Karpas-422 (cell line): ENCODE results near the gene SLC36A2. TPM values are rescaled to one million over a fixed set of nuclear protein-coding genes. Genes with fewer than 3 reads are reported as not detected.

Source experiments
- DNase-seq: peaks from one replicate; pipeline ENCODE4 v3.0.0-alpha.2; 2015
- H2AFZ ChIP-seq: fragments of 200-600 bp; sonication (generic); 2 replicates; pipeline ENCODE4 v1.6.1; 2014; ENCODE audit warnings: antibody characterized with exemption, low read length, mixed read lengths
- H3K27ac ChIP-seq: fragments of 200-600 bp; sonication (generic); 2 replicates; pipeline ENCODE4 v1.5.1; 2014; ENCODE audit warnings: mild to moderate bottlenecking, low read length, moderate library complexity
- H3K27me3 ChIP-seq: fragments of 200-600 bp; sonication (generic); 2 replicates; pipeline ENCODE4 v1.6.1; 2014; ENCODE audit warnings: low read length, mixed read lengths
- H3K36me3 ChIP-seq: fragments of 200-600 bp; sonication (generic); 2 replicates; pipeline ENCODE4 v1.6.1; 2014; ENCODE audit warnings: low read length, mixed read lengths; ENCODE audit not compliant: insufficient read depth
- H3K4me1 ChIP-seq: fragments of 200-600 bp; sonication (generic); 2 replicates; pipeline ENCODE4 v1.6.1; 2014; ENCODE audit warnings: mild to moderate bottlenecking, low read length, mixed read lengths
- H3K4me2 ChIP-seq: fragments of 200-600 bp; sonication (generic); 2 replicates; pipeline ENCODE4 v1.6.1; 2014; ENCODE audit warnings: low read length, low read depth, mild to moderate bottlenecking; ENCODE audit not compliant: poor library complexity, severe bottlenecking
- H3K4me3 ChIP-seq: fragments of 200-600 bp; sonication (generic); 2 replicates; pipeline ENCODE4 v1.5.1; 2014; ENCODE audit warnings: mild to moderate bottlenecking, antibody characterized with exemption, low read length, mixed read lengths
- H3K79me2 ChIP-seq: fragments of 200-600 bp; sonication (generic); 2 replicates; pipeline ENCODE4 v1.6.1; 2014; ENCODE audit warnings: mild to moderate bottlenecking, low read length, mixed read lengths
- H3K9ac ChIP-seq: fragments of 200-600 bp; sonication (generic); 2 replicates; pipeline ENCODE4 v1.6.0; 2014; ENCODE audit warnings: low read length
- H3K9me2 ChIP-seq: fragments of 200-600 bp; sonication (generic), shearing (Covaris generic); replicated peaks from 2 replicates; pipeline ENCODE4 v1.6.0; 2014; ENCODE audit warnings: mild to moderate bottlenecking, low read length, moderate library complexity; ENCODE audit not compliant: insufficient read depth
- H3K9me3 ChIP-seq: fragments of 300-700, 200-600 bp; sonication (generic); 2 replicates; pipeline ENCODE4 v1.6.1; 2014; ENCODE audit warnings: low read length, mixed read lengths
- H4K20me1 ChIP-seq: fragments of 200-600 bp; sonication (generic); 2 replicates; pipeline ENCODE4 v1.6.1; 2014; ENCODE audit warnings: mild to moderate bottlenecking, antibody characterized with exemption, low read length, low read depth; ENCODE audit not compliant: insufficient read depth
- total RNA-seq: library from RNA; depleted of rRNA; stranded (reverse); fragments of >200 nt; shearing (Covaris generic); gene quantifications from 2 replicates; pipeline ENCODE4 v1.2.3, GENCODE V29; 2014; ENCODE audit warnings: low replicate concordance

Gene SLC36A2
- total RNA-seq, 1 experiment from 2014 or later, result not detected

DNA sequence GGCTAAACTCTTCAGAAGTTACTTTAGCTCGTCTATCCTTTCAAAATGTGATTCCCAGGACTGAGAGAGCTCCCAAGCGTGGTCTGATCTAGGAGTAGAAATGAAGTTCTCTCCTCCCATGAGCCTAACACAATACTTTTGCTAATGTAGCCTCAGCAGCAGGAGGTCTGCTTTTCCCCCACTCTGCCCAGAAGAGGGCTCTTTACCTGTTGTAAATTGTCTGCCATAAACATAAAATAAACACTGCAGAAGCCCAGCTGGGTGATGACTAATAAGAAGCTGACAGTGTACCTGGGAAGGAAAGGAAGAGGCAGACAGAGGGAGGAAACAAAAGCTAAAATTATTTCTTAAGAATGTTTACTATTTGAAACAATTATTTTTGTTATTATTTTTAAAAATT lies 59.2 kb downstream of the SLC36A2 start:
- Histone ChIP-seq H3K4me3 (no peak overlapping the region), H3K4me1 (peaks cover 6% of the 10 kb centered on the region)

DNA sequence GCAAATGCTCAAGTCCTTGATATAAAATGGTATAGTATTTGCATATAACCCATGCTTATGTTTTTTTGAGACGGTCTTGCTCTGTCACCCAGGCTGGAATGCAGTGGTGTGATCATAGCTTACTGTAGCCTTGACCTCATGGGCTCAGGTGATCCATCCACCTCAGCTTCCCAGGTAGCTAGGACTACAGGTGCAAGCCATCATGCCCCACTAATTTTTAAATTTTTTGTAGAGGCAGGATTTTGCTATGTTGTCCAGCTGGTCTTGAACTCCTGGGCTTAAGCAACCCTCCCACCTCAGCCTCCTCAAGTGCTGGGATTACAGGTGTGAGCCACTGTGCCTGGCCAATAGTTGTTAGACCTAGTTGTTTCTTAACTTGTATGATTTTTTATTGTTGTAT lies 61.1 kb downstream of the SLC36A2 start:
- no peak for DNase-seq
- H4K20me1 ChIP-seq, result no peaks in the 10 kb centered on the region
- no peak overlapping the region for H2AFZ ChIP-seq
- H3K9me2 ChIP-seq, result no peaks in the 10 kb centered on the region
- H3K9me3 ChIP-seq, result no peaks in the 10 kb centered on the region
- peak overlapping the region; percentile 32 for H3K4me2 ChIP-seq
- H3K27ac ChIP-seq, result no peak overlapping the region
- no peaks in the 10 kb centered on the region; the same call in 1 of the 2 replicates for H3K27me3 ChIP-seq
- no peaks in the 10 kb centered on the region for H3K79me2 ChIP-seq
- no peak overlapping the region for H3K9ac ChIP-seq
- no peak overlapping the region; the same call in 1 of the 2 replicates for H3K4me3 ChIP-seq
- H3K36me3 ChIP-seq, result no peaks in the 10 kb centered on the region
- peaks cover 6% of the 10 kb centered on the region for H3K4me1 ChIP-seq

More for the DNA sequence above, 59.2 kb downstream of the SLC36A2 start:
- Histone ChIP-seq H4K20me1 (no peaks in the 10 kb centered on the region), H3K36me3 (no peaks in the 10 kb centered on the region), H3K27me3 (no peaks in the 10 kb centered on the region; the same call in 1 of the 2 replicates), H3K9me2 (no peaks in the 10 kb centered on the region), H2AFZ (no peak overlapping the region), H3K79me2 (no peaks in the 10 kb centered on the region), H3K4me2 (no peak overlapping the region), H3K27ac (no peak overlapping the region), H3K9me3 (no peaks in the 10 kb centered on the region), H3K9ac (no peak overlapping the region)
- no peak for DNase-seq

DNA sequence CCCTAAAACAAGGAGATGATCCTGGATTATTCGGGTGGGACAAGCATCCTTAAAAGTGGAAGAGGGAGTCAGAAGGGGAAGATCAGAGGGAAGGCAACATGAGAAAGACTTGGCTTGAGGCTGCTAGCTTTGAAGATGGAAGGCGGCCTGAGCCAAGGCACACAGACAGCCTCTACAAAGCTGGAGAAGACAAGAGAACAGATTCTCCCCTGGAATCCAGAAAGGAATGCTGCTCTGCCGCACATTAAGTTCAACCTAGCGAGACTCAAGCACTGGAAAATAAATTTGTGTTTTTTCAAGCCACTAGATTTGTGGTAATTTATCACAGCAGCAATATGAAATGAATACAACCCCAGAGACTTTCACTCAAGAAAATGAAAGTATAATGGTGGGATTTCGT lies 61.7 kb downstream of the SLC36A2 start:
- H3K27ac ChIP-seq, result no peak overlapping the region
- peak overlapping the region; percentile 32 for H3K4me2 ChIP-seq
- no peak overlapping the region; the same call in 1 of the 2 replicates for H3K4me3 ChIP-seq
- H2AFZ ChIP-seq, result no peak overlapping the region
- H3K4me1 ChIP-seq, result peaks cover 6% of the 10 kb centered on the region
- no peaks in the 10 kb centered on the region for H3K9me2 ChIP-seq
- no peaks in the 10 kb centered on the region for H3K36me3 ChIP-seq
- no peak overlapping the region for H3K9ac ChIP-seq
- no peaks in the 10 kb centered on the region for H3K9me3 ChIP-seq
- H4K20me1 ChIP-seq, result no peaks in the 10 kb centered on the region
- no peaks in the 10 kb centered on the region for H3K27me3 ChIP-seq
- no peaks in the 10 kb centered on the region for H3K79me2 ChIP-seq
- DNase-seq, result no peak

DNA sequence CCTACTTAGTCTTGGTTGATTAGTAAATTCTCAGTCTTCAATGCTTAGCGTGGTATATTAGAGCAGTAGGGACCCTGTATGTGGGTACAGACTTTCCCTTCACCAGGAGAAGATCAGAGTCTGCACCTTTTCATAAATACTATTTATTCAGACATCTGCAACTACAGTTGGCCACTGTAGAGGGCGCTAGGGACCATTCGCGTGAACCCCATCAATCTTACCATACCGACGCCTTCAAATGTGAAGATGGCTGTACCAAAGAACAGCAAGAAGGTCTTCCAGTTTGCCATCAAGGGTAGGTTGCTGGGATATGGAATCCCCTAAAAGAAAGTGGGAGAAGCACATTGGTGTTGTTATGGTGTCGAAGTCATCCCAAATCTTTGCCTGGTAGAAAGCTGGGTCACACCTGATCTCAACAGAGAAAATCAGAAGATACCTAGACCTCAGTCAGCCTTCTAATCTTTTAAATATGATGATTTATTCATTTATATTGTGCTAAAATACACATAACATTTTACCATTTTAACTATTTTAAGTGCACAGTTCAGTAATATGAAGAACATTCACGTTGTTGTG lies 62.9 kb downstream of the SLC36A2 start:
- Histone ChIP-seq H4K20me1 (no peaks in the 10 kb centered on the region), H3K27me3 (no peaks in the 10 kb centered on the region), H3K9ac (no peak overlapping the region), H3K9me2 (no peaks in the 10 kb centered on the region), H3K36me3 (no peaks in the 10 kb centered on the region), H3K4me2 (no peak overlapping the region), H3K27ac (no peak overlapping the region), H2AFZ (no peak overlapping the region), H3K9me3 (no peaks in the 10 kb centered on the region), H3K79me2 (no peaks in the 10 kb centered on the region), H3K4me3 (no peak overlapping the region), H3K4me1 (peaks cover 6% of the 10 kb centered on the region)
- DNase-seq, result peak; percentile 79

DNA sequence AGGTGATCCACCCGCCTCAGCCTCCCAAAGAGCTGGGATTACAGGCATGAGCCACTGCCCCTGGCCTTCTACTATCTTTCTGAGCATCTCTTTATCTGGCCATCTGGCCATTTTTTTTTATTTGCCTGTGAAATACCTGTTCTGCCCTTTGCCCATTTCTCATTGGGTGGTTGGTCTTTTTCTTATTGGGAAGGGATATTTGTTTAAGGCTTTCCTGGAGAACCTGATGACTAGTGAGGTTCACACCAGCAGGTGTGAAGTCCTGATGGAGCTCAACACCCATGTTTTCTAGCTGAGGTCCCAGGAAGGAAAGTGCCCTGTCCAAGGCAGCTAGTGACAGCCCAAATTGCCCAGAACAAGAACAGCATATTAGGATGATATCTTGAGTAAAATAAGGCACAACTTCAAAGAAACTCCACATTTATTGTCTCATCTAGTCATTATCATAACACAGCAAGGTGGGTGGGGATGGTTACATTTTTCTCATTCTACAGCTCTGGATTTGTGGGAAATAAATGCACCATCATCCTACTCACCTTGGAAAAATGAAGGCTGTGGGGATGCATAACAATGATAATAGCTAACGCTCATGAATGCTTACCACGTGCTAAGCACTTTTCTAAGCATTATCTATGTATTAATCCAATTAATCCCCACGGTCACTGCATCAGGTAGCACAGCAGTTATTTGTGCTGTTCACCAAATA lies 64.1 kb downstream of the SLC36A2 start:
- Histone ChIP-seq H3K9ac (no peak overlapping the region), H3K9me3 (no peaks in the 10 kb centered on the region), H2AFZ (no peak overlapping the region), H3K79me2 (no peaks in the 10 kb centered on the region), H3K27ac (no peak overlapping the region), H3K4me2 (no peak overlapping the region), H4K20me1 (no peaks in the 10 kb centered on the region), H3K4me3 (no peak overlapping the region), H3K9me2 (no peaks in the 10 kb centered on the region), H3K4me1 (peaks cover 6% of the 10 kb centered on the region), H3K27me3 (no peaks in the 10 kb centered on the region), H3K36me3 (no peaks in the 10 kb centered on the region)
- DNase-seq, result no peak

DNA sequence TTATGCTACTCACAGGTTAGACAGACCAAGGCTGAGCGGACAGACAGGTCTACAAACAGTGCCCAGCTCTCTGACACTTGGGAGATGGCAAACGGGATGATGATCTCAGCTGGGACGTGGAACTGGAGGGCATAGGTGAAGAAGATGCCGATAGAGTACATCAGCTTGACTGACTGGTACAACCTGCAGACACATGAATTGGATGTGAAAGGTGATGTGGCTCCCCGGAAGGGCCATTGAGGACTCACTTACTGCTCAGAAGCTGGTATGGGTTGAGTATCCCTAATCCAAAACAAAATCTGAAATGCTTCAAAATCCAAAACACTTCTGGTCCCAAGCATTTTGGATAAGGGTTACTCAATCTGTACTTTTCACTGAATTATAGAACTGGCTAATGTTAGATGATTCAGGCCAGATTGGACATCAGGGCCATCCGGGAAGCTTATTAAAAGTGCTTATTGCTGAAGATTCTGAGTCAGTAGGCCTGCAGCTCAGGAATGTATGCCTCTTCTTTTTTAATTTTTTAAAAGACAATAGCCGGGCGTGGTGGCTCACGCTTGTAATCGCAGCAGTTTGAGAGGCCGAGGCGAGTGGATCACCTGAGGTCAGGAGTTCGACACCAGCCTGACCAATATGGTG lies 66.2 kb downstream of the SLC36A2 start:
- Histone ChIP-seq H2AFZ (no peak overlapping the region), H3K9me2 (no peaks in the 10 kb centered on the region), H4K20me1 (no peaks in the 10 kb centered on the region), H3K4me2 (no peak overlapping the region), H3K27me3 (no peaks in the 10 kb centered on the region), H3K36me3 (no peaks in the 10 kb centered on the region), H3K4me1 (peaks cover 5% of the 10 kb centered on the region), H3K27ac (no peak overlapping the region), H3K79me2 (no peaks in the 10 kb centered on the region), H3K9ac (no peak overlapping the region), H3K9me3 (no peaks in the 10 kb centered on the region), H3K4me3 (no peak overlapping the region)
- DNase-seq, result no peak

- H3K4me3 ChIP-seq, result no peak overlapping the region
- no peaks in the 10 kb centered on the region for H3K9me3 ChIP-seq
- H3K9ac ChIP-seq, result no peak overlapping the region
- no peak overlapping the region for H2AFZ ChIP-seq
- H4K20me1 ChIP-seq, result no peaks in the 10 kb centered on the region
- no peaks in the 10 kb centered on the region for H3K79me2 ChIP-seq
- H3K4me1 ChIP-seq, result no peaks in the 10 kb centered on the region
- H3K36me3 ChIP-seq, result no peaks in the 10 kb centered on the region
- H3K27me3 ChIP-seq, result no peaks in the 10 kb centered on the region
- no peak overlapping the region for H3K27ac ChIP-seq
- DNase-seq, result no peak
- no peaks in the 10 kb centered on the region for H3K9me2 ChIP-seq
- no peak overlapping the region for H3K4me2 ChIP-seq
These were observed 66.9 kb downstream of the SLC36A2 start for GRCh38 chr5:151280443-151280842.

- no peak overlapping the region for H3K4me3 ChIP-seq
- no peaks in the 10 kb centered on the region for H3K9me2 ChIP-seq
- no peaks in the 10 kb centered on the region for H4K20me1 ChIP-seq
- no peaks in the 10 kb centered on the region for H3K9me3 ChIP-seq
- H3K79me2 ChIP-seq, result no peaks in the 10 kb centered on the region
- H3K36me3 ChIP-seq, result no peaks in the 10 kb centered on the region
- no peaks in the 10 kb centered on the region for H3K4me1 ChIP-seq
- no peak overlapping the region for H2AFZ ChIP-seq
- no peak overlapping the region for H3K9ac ChIP-seq
- no peaks in the 10 kb centered on the region for H3K27me3 ChIP-seq
- H3K4me2 ChIP-seq, result no peak overlapping the region
- H3K27ac ChIP-seq, result no peak overlapping the region
- DNase-seq, result no peak
These were observed 68.5 kb downstream of the SLC36A2 start for GRCh38 chr5:151278845-151279244.
